SJCRH30 (cell line): ENCODE measurements around the gene DPRX. TPM values are rescaled to one million over a fixed set of nuclear protein-coding genes. Genes with fewer than 3 reads are reported as not detected.
A peak's percentile ranks its signal among the peaks of the same experiment; 100 is the strongest.

Experiments
- DNase-seq, 2 experiments: peaks; one replicate each; pipeline ENCODE4 v3.0.0-alpha.2; 2015 to 2020
- H3K27ac ChIP-seq: fragments of 250-450 bp; sonication (Bioruptor Pico); 2 replicates; pipeline ENCODE4 v1.5.1; 2020; ENCODE audit warnings: mild to moderate bottlenecking, moderate library complexity
- H3K27me3 ChIP-seq: fragments of 250-450 bp; sonication (Bioruptor Pico); 2 replicates; pipeline ENCODE4 v1.5.1; 2020; ENCODE audit warnings: mild to moderate bottlenecking, moderate library complexity
- H3K36me3 ChIP-seq: fragments of 250-450 bp; sonication (Bioruptor Pico); 2 replicates; pipeline ENCODE4 v1.5.1; 2020; ENCODE audit warnings: mild to moderate bottlenecking, moderate library complexity
- H3K4me1 ChIP-seq: fragments of 250-450 bp; sonication (Bioruptor Pico); 2 replicates; pipeline ENCODE4 v1.5.1; 2020; ENCODE audit warnings: mild to moderate bottlenecking, moderate library complexity
- H3K4me3 ChIP-seq: fragments of 250-450 bp; sonication (Bioruptor Pico); 2 replicates; pipeline ENCODE4 v1.5.1; 2020; ENCODE audit warnings: mild to moderate bottlenecking, moderate library complexity
- H3K9me3 ChIP-seq: fragments of 250-450 bp; sonication (Bioruptor Pico); replicated peaks from 2 replicates; pipeline ENCODE4 v1.5.1; 2020; ENCODE audit warnings: mild to moderate bottlenecking, moderate library complexity
- total RNA-seq: library from RNA; depleted of rRNA; stranded (reverse); fragments of >200 nt; shearing (Covaris generic); gene quantifications from 2 replicates; pipeline ENCODE4 v1.2.3, GENCODE V29; 2014; rRNA removed

Gene DPRX
- not detected in 2 replicates for total RNA-seq

DNA sequence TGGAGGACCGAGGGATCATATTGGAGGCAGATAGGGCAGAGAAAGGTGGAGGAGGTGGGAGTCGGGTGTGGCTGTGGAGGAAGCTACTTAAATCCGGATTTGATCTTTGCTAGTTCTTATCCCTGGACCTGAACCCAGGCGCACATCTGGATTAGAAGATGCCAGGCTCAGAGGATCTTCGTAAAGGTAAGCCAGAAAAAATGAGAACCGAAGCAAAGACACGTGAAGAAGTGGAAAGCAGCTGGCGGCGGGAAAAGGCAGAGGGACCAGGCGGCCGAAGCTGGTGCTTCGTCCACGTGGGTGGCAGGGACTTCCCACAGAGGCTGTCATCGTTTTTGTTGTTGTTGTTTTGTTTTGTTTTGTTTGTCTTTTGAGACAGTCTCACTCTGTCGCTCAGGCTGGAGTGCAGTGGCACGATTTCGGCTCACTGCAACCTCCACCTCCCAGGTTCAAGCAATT is at the start of gene DPRX:
Gene DPRX (plus strand): TSS at position 51 of the 459 bp plus-strand sequence. CDS start 108 bp downstream, at position 159.
- Histone ChIP-seq H3K36me3 (no peaks in the 10 kb centered on the region), H3K27me3 (no peaks in the 10 kb centered on the region), H3K9me3 (no peaks in the 10 kb centered on the region), H3K4me1 (no peaks in the 10 kb centered on the region), H3K27ac (no peak within 1 kb of the TSS), H3K4me3 (no peak within 1 kb of the TSS)
- DNase-seq, result no peak

DNA sequence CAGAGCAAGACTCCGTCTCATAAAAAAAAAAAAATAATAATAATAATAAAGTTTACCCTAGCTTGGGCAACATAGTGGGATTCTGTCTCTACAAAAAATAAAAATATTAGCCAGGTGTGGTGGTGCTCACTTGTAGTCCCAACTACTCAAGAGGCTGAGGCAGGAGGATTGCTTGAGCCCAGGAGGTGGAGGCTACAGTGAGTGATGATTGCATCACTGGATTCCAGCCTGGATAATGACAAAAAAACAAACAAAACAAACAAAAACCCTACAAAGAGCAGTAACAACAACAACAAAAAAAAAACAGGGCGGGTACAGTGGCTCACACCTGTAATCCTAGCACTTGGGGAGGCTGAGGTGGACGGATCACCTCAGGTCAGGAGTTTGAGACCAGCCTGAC is 48.6 kb upstream of the DPRX start:
- no peaks in the 10 kb centered on the region for H3K4me1 ChIP-seq
- H3K36me3 ChIP-seq, result peaks cover 17% of the 10 kb centered on the region
- H3K4me3 ChIP-seq, result no peak overlapping the region
- DNase-seq, result no peak
- 0 out of 2 replicates have a peak, but pooled peaks cover 6% of the 10 kb centered on the region for H3K9me3 ChIP-seq
- H3K27me3 ChIP-seq, result no peaks in the 10 kb centered on the region
- H3K27ac ChIP-seq, result no peak overlapping the region

DNA sequence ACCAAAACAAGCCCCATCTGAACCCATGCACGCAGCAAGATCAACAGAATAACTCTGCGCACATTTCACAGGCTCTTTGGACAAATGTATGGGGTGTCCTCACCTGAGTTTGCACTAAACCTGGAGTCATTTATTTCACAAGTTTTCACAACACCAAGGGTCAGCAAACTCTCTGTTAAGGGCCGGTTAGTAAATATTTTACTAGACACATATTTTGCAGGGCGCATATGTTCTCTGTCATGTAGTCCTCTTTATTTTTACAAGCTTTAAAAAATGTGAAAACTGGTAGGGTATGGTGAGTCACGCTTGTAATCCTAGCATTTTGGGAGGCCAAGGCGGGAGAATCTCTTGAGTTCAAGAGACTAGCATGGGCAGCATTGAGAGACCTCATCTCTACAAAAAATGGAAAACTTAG is 45.5 kb upstream of the DPRX start:
- no peak for DNase-seq
- Histone ChIP-seq H3K9me3 (no peaks in the 10 kb centered on the region), H3K27me3 (no peaks in the 10 kb centered on the region), H3K4me1 (no peaks in the 10 kb centered on the region), H3K36me3 (no peaks in the 10 kb centered on the region), H3K4me3 (no peak overlapping the region), H3K27ac (no peak overlapping the region)

DNA sequence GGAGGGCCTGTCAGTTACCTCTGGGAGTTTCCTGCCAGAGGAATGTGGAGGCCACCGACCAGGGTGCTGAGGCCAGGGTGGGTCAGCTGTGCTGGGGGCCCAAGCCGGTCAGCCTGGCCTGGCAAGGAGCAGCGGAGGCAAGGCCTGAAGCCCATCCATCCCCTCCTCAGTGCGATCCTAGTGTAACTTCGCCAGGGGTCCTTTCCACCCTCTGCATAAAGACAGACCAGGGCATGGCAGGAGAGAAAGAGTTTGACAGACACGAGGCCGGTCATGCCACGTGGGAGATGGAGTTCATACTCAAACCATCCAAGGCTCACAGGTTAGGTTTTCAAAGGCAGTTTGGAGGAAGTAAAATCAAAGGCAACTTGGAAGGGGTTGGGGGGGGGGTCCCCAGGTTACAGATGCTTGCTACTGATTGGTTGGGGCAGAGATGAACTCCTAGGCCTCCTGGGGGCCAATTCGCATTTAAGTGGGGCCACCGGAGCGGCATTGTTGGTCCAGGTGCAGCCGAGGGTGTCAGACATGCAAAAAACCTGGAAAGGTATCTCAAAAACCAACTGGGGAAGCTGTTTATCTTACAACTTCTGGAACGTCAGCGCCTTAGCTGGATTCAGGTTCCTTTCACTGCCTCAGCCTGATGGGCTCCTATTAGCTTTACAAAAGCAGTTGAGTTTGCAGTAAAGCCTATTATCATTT is 36.8 kb upstream of the DPRX start:
- no peaks in the 10 kb centered on the region for H3K4me1 ChIP-seq
- no peak for DNase-seq
- H3K27ac ChIP-seq, result no peak overlapping the region
- H3K27me3 ChIP-seq, result no peaks in the 10 kb centered on the region
- H3K36me3 ChIP-seq, result no peaks in the 10 kb centered on the region
- H3K4me3 ChIP-seq, result no peak overlapping the region
- H3K9me3 ChIP-seq, result no peaks in the 10 kb centered on the region

- H3K27ac ChIP-seq, result no peak overlapping the region
- H3K9me3 ChIP-seq, result no peaks in the 10 kb centered on the region
- DNase-seq, result no peak
- H3K4me1 ChIP-seq, result no peaks in the 10 kb centered on the region
- H3K4me3 ChIP-seq, result no peak overlapping the region
- no peaks in the 10 kb centered on the region for H3K27me3 ChIP-seq
- no peaks in the 10 kb centered on the region for H3K36me3 ChIP-seq
Observed at GRCh38 chr19:53595510-53595867, 36.3 kb upstream of the DPRX start.

DNA sequence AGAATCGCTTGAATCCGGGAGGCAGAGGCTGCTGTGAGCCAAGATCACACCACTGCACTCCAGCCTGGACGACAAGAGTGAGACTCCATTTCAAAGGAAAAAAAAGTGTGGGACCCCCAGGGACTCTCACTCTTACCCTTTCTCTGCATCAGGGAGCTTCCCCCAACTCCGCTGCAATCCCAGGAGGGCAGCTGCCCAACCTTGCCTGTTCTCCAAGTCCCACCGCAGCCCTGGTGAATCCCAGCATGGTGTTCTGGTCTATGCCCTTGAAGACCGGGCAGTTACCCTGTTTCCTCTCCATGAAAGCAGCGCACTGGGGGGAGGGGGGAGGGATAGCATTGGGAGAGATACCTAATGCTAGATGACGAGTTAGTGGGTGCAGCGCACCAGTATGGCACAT is 35.7 kb upstream of the DPRX start:
- Histone ChIP-seq H3K36me3 (no peaks in the 10 kb centered on the region), H3K4me3 (no peak overlapping the region), H3K9me3 (no peaks in the 10 kb centered on the region), H3K27me3 (no peaks in the 10 kb centered on the region), H3K4me1 (no peaks in the 10 kb centered on the region), H3K27ac (no peak overlapping the region)
- DNase-seq, result no peak

- H3K4me3 ChIP-seq, result no peak overlapping the region
- no peak overlapping the region for H3K27ac ChIP-seq
- H3K9me3 ChIP-seq, result no peaks in the 10 kb centered on the region
- no peaks in the 10 kb centered on the region for H3K4me1 ChIP-seq
- DNase-seq, result no peak
- no peaks in the 10 kb centered on the region for H3K36me3 ChIP-seq
- H3K27me3 ChIP-seq, result no peaks in the 10 kb centered on the region
Observed at GRCh38 chr19:53597023-53597422, 34.8 kb upstream of the DPRX start.

DNA sequence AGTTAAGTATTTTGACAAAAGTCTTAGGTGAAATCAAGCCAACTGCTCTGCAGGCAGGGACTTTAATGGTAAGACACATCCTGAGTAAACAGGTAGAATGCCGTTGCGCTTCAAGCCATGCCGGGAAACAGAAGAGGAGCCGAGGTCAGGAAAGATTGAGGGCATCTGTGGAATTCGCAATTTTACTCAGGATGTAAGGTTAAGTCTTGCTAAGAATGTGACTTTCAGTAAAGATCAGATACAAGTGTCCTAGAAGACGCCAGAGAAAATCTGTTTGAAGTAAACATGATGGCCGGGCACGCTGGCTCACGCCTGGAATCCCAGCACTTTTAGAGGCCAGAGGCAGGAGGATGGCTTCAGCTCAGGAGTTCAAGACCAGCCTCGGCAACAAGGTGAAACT is 33.4 kb upstream of the DPRX start:
- H3K4me3 ChIP-seq, result no peak overlapping the region
- no peaks in the 10 kb centered on the region for H3K36me3 ChIP-seq
- H3K4me1 ChIP-seq, result no peaks in the 10 kb centered on the region
- H3K9me3 ChIP-seq, result no peaks in the 10 kb centered on the region
- no peak overlapping the region for H3K27ac ChIP-seq
- DNase-seq, result no peak
- no peaks in the 10 kb centered on the region for H3K27me3 ChIP-seq

DNA sequence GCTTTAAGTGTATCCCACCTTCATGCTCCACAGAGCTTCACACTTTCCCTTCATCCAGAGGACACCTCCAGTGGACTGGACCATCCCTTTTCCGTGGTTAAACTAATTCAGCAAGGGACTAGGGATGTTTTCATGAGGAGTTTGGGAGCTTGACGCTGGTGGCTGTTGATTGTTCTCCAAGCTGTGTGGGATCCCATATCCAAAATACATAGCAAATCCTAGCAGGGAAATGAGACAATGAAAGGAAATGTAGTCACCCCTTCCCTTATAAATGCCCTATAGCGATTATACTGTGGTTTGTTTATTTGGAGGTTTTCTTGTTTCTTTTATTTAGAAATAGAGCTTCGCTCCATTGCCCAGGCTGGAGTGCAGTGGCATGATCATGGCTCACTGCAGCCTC is 31.6 kb upstream of the DPRX start:
- Histone ChIP-seq H3K4me1 (no peaks in the 10 kb centered on the region), H3K9me3 (no peaks in the 10 kb centered on the region), H3K27me3 (no peaks in the 10 kb centered on the region), H3K36me3 (no peaks in the 10 kb centered on the region), H3K27ac (no peak overlapping the region), H3K4me3 (no peak overlapping the region)
- no peak for DNase-seq

- Histone ChIP-seq H3K27me3 (no peaks in the 10 kb centered on the region), H3K36me3 (no peaks in the 10 kb centered on the region), H3K9me3 (no peaks in the 10 kb centered on the region), H3K4me3 (no peak overlapping the region), H3K27ac (no peak overlapping the region), H3K4me1 (no peaks in the 10 kb centered on the region)
- no peak for DNase-seq
Observed at GRCh38 chr19:53606031-53606430, 25.8 kb upstream of the DPRX start.

DNA sequence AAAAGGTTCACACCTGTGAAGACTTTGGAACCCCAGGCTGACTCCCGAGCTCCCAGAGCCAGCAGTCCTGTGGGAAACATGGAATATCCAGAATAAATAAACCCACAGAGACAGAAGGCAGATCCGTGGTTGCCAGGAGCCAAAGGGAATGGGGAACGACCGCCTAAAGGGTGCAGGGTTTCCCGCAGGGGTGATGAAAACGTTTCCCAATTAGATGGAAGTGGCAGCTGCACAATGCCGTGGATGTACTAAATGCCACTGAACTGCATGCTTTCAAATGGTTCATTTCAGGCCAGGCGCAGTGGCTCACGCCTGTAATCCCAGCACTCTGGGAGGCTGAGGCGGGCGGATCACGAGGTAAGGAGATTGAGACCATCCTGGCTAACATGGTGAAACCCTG is 23.4 kb upstream of the DPRX start:
- Histone ChIP-seq H3K9me3 (no peaks in the 10 kb centered on the region), H3K27ac (no peak overlapping the region), H3K4me3 (no peak overlapping the region), H3K4me1 (no peaks in the 10 kb centered on the region), H3K36me3 (no peaks in the 10 kb centered on the region), H3K27me3 (no peaks in the 10 kb centered on the region)
- DNase-seq, result peak; percentile 5 to 8

DNA sequence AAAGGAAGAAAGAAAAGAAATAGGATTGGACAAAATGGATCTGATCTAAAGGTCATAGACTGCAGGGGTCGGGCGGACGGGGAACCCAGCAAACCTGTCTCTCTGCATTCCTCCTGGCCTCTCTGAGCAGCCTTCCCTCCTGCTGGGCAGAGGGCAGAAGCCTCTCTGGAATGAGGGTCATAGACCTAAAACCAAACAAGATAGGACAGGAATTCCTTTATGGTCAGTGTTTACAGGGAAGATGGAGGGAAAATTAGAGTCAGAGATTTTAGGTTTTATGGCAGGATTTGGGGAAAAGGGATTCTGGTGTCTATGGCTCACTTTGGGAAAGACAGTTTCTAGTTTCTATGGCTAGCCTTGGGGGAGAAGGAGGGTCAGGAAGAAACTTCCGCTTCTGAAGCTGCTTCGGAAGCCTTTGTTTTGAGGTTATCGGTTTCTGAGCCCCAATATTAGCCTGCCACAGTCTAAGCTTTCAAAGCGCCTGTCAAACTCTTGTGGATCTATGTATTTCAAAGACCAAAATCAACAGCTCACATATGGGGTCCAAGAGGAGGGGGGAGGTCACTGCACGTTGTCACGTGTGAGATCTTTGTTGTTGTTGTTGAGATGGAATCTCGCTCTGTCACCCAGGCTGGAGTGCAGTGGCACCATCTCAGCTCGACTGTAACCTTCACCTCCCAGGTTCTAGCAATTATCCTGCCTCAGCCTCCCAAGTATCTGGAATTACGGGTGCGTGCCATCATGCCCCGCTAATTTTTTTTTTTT is 18.9 kb upstream of the DPRX start:
- H3K9me3 ChIP-seq, result no peaks in the 10 kb centered on the region
- no peak for DNase-seq
- H3K4me1 ChIP-seq, result no peaks in the 10 kb centered on the region
- H3K36me3 ChIP-seq, result no peaks in the 10 kb centered on the region
- no peaks in the 10 kb centered on the region for H3K27me3 ChIP-seq
- no peak overlapping the region for H3K27ac ChIP-seq
- H3K4me3 ChIP-seq, result no peak overlapping the region

GRCh38 chr19:53621885-53622740 is 9.7 kb upstream of the DPRX start:
- Histone ChIP-seq H3K4me3 (no peak overlapping the region), H3K4me1 (no peaks in the 10 kb centered on the region), H3K27me3 (no peaks in the 10 kb centered on the region), H3K27ac (no peak overlapping the region), H3K9me3 (no peaks in the 10 kb centered on the region), H3K36me3 (no peaks in the 10 kb centered on the region)
- DNase-seq, result no peak

- Histone ChIP-seq H3K4me1 (no peaks in the 10 kb centered on the region), H3K27me3 (no peaks in the 10 kb centered on the region), H3K4me3 (no peak overlapping the region), H3K9me3 (no peaks in the 10 kb centered on the region), H3K36me3 (no peaks in the 10 kb centered on the region), H3K27ac (no peak overlapping the region)
- no peak for DNase-seq
Observed at GRCh38 chr19:53624771-53625545, 6.8 kb upstream of the DPRX start.
